Body of pancreas (tissue), 4 donors: ENCODE measurements around the gene CFAP46.

Experiments
- CTCF ChIP-seq, 7 experiments: fragments of 450-650 bp in 4 of 7; fragments of 200-600 bp in 3 of 7; sonication (generic) in 3 of 7; IDR thresholded peaks; one replicate each; pipeline ENCODE4 v1.5.1; 2016 to 2019; ENCODE audit warnings: antibody characterized with exemption in 7 of 7
- POLR2A ChIP-seq, 3 donors: fragments of 450-650 bp; IDR thresholded peaks; one replicate each; pipeline ENCODE4 v1.6.1; 2016; ENCODE audit warnings: antibody characterized with exemption in 3 of 3, mild to moderate bottlenecking in 2 of 3

- TF ChIP-seq CTCF (IDR thresholded peaks at IDR 0.05) (no peak), POLR2A (IDR thresholded peaks at IDR 0.05) (no peak)
These were observed 64.9 kb downstream of the CFAP46 start for GRCh38 chr10:132877473-132877872.
